ENCODE results near the gene NAV3.

DNA sequence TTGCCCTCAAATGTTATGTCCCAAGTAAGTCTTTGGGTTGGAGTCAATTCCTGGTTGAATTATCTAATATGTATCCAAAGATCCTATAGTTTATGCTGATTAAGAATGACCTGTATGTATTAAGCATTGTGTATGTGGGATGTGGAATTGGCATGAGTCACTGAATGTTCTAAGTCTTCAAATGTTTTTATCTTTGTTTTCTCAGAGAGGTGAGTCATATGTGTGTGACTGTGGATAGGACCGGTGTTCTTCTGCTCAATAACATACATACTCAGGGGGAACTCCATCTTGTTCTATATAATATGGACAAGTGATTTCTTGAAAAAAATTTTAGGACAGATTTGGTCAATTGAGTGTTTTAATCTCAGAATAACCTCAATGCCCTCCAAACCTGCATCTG lies 57.9 kb downstream of the NAV3 start:
- TF ChIP-seq, protein P1, sequence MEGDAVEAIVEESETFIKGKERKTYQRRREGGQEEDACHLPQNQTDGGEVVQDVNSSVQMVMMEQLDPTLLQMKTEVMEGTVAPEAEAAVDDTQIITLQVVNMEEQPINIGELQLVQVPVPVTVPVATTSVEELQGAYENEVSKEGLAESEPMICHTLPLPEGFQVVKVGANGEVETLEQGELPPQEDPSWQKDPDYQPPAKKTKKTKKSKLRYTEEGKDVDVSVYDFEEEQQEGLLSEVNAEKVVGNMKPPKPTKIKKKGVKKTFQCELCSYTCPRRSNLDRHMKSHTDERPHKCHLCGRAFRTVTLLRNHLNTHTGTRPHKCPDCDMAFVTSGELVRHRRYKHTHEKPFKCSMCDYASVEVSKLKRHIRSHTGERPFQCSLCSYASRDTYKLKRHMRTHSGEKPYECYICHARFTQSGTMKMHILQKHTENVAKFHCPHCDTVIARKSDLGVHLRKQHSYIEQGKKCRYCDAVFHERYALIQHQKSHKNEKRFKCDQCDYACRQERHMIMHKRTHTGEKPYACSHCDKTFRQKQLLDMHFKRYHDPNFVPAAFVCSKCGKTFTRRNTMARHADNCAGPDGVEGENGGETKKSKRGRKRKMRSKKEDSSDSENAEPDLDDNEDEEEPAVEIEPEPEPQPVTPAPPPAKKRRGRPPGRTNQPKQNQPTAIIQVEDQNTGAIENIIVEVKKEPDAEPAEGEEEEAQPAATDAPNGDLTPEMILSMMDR (conservative IDR thresholded peaks at IDR 0.05; ENCODE audit: low read depth in 2 of 2): no peak
- TF ChIP-seq POLR2AphosphoS5 (IDR thresholded peaks at IDR 0.05; ENCODE audit: low read depth): no peak
- no peak for TF ChIP-seq EZH2 (IDR thresholded peaks at IDR 0.05; ENCODE audit: low read depth, unreplicated experiment)
- TF ChIP-seq, protein P2, sequence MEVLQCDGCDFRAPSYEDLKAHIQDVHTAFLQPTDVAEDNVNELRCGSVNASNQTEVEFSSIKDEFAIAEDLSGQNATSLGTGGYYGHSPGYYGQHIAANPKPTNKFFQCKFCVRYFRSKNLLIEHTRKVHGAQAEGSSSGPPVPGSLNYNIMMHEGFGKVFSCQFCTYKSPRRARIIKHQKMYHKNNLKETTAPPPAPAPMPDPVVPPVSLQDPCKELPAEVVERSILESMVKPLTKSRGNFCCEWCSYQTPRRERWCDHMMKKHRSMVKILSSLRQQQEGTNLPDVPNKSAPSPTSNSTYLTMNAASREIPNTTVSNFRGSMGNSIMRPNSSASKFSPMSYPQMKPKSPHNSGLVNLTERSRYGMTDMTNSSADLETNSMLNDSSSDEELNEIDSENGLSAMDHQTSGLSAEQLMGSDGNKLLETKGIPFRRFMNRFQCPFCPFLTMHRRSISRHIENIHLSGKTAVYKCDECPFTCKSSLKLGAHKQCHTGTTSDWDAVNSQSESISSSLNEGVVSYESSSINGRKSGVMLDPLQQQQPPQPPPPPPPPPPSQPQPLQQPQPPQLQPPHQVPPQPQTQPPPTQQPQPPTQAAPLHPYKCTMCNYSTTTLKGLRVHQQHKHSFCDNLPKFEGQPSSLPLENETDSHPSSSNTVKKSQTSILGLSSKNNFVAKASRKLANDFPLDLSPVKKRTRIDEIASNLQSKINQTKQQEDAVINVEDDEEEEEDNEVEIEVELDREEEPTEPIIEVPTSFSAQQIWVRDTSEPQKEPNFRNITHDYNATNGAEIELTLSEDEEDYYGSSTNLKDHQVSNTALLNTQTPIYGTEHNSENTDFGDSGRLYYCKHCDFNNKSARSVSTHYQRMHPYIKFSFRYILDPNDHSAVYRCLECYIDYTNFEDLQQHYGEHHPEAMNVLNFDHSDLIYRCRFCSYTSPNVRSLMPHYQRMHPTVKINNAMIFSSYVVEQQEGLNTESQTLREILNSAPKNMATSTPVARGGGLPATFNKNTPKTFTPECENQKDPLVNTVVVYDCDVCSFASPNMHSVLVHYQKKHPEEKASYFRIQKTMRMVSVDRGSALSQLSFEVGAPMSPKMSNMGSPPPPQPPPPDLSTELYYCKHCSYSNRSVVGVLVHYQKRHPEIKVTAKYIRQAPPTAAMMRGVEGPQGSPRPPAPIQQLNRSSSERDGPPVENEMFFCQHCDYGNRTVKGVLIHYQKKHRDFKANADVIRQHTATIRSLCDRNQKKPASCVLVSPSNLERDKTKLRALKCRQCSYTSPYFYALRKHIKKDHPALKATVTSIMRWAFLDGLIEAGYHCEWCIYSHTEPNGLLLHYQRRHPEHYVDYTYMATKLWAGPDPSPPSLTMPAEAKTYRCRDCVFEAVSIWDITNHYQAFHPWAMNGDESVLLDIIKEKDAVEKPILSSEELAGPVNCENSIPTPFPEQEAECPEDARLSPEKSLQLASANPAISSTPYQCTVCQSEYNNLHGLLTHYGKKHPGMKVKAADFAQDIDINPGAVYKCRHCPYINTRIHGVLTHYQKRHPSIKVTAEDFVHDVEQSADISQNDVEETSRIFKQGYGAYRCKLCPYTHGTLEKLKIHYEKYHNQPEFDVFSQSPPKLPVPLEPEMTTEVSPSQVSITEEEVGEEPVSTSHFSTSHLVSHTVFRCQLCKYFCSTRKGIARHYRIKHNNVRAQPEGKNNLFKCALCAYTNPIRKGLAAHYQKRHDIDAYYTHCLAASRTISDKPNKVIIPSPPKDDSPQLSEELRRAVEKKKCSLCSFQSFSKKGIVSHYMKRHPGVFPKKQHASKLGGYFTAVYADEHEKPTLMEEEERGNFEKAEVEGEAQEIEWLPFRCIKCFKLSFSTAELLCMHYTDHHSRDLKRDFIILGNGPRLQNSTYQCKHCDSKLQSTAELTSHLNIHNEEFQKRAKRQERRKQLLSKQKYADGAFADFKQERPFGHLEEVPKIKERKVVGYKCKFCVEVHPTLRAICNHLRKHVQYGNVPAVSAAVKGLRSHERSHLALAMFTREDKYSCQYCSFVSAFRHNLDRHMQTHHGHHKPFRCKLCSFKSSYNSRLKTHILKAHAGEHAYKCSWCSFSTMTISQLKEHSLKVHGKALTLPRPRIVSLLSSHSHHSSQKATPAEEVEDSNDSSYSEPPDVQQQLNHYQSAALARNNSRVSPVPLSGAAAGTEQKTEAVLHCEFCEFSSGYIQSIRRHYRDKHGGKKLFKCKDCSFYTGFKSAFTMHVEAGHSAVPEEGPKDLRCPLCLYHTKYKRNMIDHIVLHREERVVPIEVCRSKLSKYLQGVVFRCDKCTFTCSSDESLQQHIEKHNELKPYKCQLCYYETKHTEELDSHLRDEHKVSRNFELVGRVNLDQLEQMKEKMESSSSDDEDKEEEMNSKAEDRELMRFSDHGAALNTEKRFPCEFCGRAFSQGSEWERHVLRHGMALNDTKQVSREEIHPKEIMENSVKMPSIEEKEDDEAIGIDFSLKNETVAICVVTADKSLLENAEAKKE (CRISPR knock-in tag; IDR thresholded peaks at IDR 0.05): no peak
- TF ChIP-seq, protein P3, sequence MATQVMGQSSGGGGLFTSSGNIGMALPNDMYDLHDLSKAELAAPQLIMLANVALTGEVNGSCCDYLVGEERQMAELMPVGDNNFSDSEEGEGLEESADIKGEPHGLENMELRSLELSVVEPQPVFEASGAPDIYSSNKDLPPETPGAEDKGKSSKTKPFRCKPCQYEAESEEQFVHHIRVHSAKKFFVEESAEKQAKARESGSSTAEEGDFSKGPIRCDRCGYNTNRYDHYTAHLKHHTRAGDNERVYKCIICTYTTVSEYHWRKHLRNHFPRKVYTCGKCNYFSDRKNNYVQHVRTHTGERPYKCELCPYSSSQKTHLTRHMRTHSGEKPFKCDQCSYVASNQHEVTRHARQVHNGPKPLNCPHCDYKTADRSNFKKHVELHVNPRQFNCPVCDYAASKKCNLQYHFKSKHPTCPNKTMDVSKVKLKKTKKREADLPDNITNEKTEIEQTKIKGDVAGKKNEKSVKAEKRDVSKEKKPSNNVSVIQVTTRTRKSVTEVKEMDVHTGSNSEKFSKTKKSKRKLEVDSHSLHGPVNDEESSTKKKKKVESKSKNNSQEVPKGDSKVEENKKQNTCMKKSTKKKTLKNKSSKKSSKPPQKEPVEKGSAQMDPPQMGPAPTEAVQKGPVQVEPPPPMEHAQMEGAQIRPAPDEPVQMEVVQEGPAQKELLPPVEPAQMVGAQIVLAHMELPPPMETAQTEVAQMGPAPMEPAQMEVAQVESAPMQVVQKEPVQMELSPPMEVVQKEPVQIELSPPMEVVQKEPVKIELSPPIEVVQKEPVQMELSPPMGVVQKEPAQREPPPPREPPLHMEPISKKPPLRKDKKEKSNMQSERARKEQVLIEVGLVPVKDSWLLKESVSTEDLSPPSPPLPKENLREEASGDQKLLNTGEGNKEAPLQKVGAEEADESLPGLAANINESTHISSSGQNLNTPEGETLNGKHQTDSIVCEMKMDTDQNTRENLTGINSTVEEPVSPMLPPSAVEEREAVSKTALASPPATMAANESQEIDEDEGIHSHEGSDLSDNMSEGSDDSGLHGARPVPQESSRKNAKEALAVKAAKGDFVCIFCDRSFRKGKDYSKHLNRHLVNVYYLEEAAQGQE (IDR thresholded peaks at IDR 0.05; ENCODE audit: unreplicated experiment): no peak
- TF ChIP-seq NANOG (IDR thresholded peaks at IDR 0.05; ENCODE audit: borderline replicate concordance): no peak
- TF ChIP-seq JUNB (IDR thresholded peaks at IDR 0.05; ENCODE audit: unreplicated experiment): no peak
- TF ChIP-seq EZH2phosphoT487 (IDR thresholded peaks at IDR 0.05; ENCODE audit: unreplicated experiment): no peak
- TF ChIP-seq CREB1 (CRISPR knock-in tag; IDR thresholded peaks at IDR 0.05; ENCODE audit: low read depth): no peak
- TF ChIP-seq ZNF114 (CRISPR knock-in tag; IDR thresholded peaks at IDR 0.05): no peak
- TF ChIP-seq STAT1 (IDR thresholded peaks at IDR 0.05; ENCODE audit: unreplicated experiment): no peak
- TF ChIP-seq ZNF331 (CRISPR knock-in tag; IDR thresholded peaks at IDR 0.05; ENCODE audit: low read depth): no peak
